A549 (cell line): Measurements from ENCODE around the gene KMT2D. TPM values are rescaled to one million over a fixed set of nuclear protein-coding genes. Genes with fewer than 3 reads are reported as not detected.

ENCODE experiments used
- ATAC-seq, 2 experiments: fragments of 200-7000 bp in 1 of 2; fragments of >200 bp in 1 of 2; cut with Nextera tagmentation in 1 of 2; cut with Tn5 transposase in 1 of 2; 3 replicates each; pipeline versions ENCODE4 v1.8.0 to v1.9.1; 2018 to 2020; ENCODE audit warnings: mild to moderate bottlenecking in 1 of 2, moderate library complexity in 1 of 2
- CTCF ChIA-PET: fragments of 300-600 bp; sonication (Branson Sonifier 250); formaldehyde crosslinking; extraction: SDS; loops from one replicate; lab custom pipeline; 2021; ENCODE audit warnings: antibody characterized with exemption, inconsistent platforms; lab: Yijun Ruan, JAX
- POLR2A ChIA-PET: fragments of 350-600 bp; formaldehyde crosslinking; extraction: SDS; loops from one replicate; lab custom pipeline; 2021; ENCODE audit warnings: antibody characterized with exemption, inconsistent platforms; lab: Yijun Ruan, JAX
- DNase-seq, 2 experiments: peaks; one replicate each; pipeline versions ENCODE4 v3.0.0 to v3.0.0-alpha.2; 2011 to 2016; ENCODE audit warnings: low read depth in 1 of 2, low spot score in 1 of 2
- FAIRE-seq: peaks from 2 replicates; lab custom pipeline; 2011; peaks lifted over from hg19 to GRCh38; lab: Jason Lieb, UNC
- H3K27ac ChIP-seq, 2 experiments: fragments of >200 bp; sonication (Bioruptor Twin); formaldehyde crosslinking; 3 replicates each; pipeline ENCODE4 v1.5.1; 2016 to 2017
- H3K4me1 ChIP-seq: fragments of >200 bp; sonication (Bioruptor Twin); formaldehyde crosslinking; 3 replicates; pipeline ENCODE4 v1.6.1; 2016
- H3K4me2 ChIP-seq: fragments of >200 bp; sonication (Bioruptor Twin); formaldehyde crosslinking; 3 replicates; pipeline ENCODE4 v1.6.1; 2016
- H3K4me3 ChIP-seq: fragments of >200 bp; sonication (Bioruptor Twin); formaldehyde crosslinking; 3 replicates; pipeline ENCODE4 v1.5.1; 2016
- H3K9me3 ChIP-seq: fragments of >200 bp; sonication (Bioruptor Twin); formaldehyde crosslinking; 3 replicates; pipeline ENCODE4 v1.6.1; 2016
- BHLHE40 ChIP-seq: IDR thresholded peaks from 2 replicates; pipeline ENCODE4 v1.6.1; 2012; ENCODE audit warnings: low read depth, low read length, inconsistent platforms
- CBX2 ChIP-seq: fragments of 200-600 bp; sonication (generic); IDR thresholded peaks from 2 replicates; pipeline ENCODE4 v1.6.1; 2016; ENCODE audit warnings: low read depth, mild to moderate bottlenecking, borderline replicate concordance
- CEBPB ChIP-seq, 2 experiments: fragments of >200 bp in 1 of 2; sonication (Bioruptor Twin) in 1 of 2; formaldehyde crosslinking in 1 of 2; IDR thresholded peaks; 2 replicates each; pipeline ENCODE4 v1.6.1; 2012 to 2016
- CHD2 ChIP-seq: fragments of 150-350 bp; IDR thresholded peaks from 2 replicates; pipeline ENCODE4 v1.6.1; 2014; ENCODE audit warnings: low read length; ENCODE audit not compliant: partially characterized antibody
- CHD4 ChIP-seq: fragments of 200-600 bp; sonication (generic); IDR thresholded peaks from 2 replicates; pipeline ENCODE4 v1.6.1; 2016; ENCODE audit warnings: antibody characterized with exemption, mild to moderate bottlenecking, borderline replicate concordance
- EP300 ChIP-seq, 2 experiments: fragments of >200 bp; sonication (Bioruptor Twin); formaldehyde crosslinking; IDR thresholded peaks; 2 replicates in 1 of 2; 3 replicates in 1 of 2; pipeline ENCODE4 v1.6.1; 2016 to 2017
- FOSL2 ChIP-seq, 2 experiments: fragments of 450-650 bp in 1 of 2; fragments of >200 bp in 1 of 2; sonication (Bioruptor Twin) in 1 of 2; formaldehyde crosslinking; IDR thresholded peaks; 2 replicates each; pipeline versions ENCODE4 v1.5.0 to v1.6.1; 2016 to 2020; ENCODE audit warnings: mild to moderate bottlenecking in 1 of 2, moderate library complexity in 1 of 2
- HOXA7 ChIP-seq: fragments of 250-450 bp; sonication (Bioruptor Pico); IDR thresholded peaks from 2 replicates; pipeline ENCODE4 v1.5.0; 2020; ENCODE audit warnings: mild to moderate bottlenecking, moderate library complexity
- HOXB5 ChIP-seq: fragments of 250-450 bp; sonication (Bioruptor Pico); IDR thresholded peaks from 2 replicates; pipeline ENCODE4 v1.5.0; 2020; ENCODE audit warnings: mild to moderate bottlenecking, moderate library complexity
- JUN ChIP-seq, 2 experiments: fragments of >200 bp; sonication (Bioruptor Twin); formaldehyde crosslinking; IDR thresholded peaks; 2 replicates in 1 of 2; 3 replicates in 1 of 2; pipeline ENCODE4 v1.6.1; 2016 to 2017
- NFE2L2 ChIP-seq: fragments of 150-350 bp; conservative IDR thresholded peaks from 2 replicates; pipeline ENCODE4 v1.6.1; 2014; ENCODE audit warnings: low read length
- NPAS2 ChIP-seq: fragments of 250-450 bp; sonication (Bioruptor Pico); IDR thresholded peaks from 2 replicates; pipeline ENCODE4 v1.8.0; 2022; ENCODE audit warnings: mild to moderate bottlenecking, moderate library complexity, borderline replicate concordance
- NR3C1 ChIP-seq: fragments of >200 bp; sonication (Bioruptor Twin); formaldehyde crosslinking; IDR thresholded peaks from 3 replicates; pipeline ENCODE4 v1.6.1; 2017
- RAD21 ChIP-seq, 2 experiments: fragments of >200 bp in 1 of 2; sonication (Bioruptor Twin) in 1 of 2; formaldehyde crosslinking in 1 of 2; IDR thresholded peaks in 1 of 2; conservative IDR thresholded peaks in 1 of 2; 2 replicates in 1 of 2; 3 replicates in 1 of 2; pipeline ENCODE4 v1.6.1; 2012 to 2018; ENCODE audit warnings: inconsistent platforms in 1 of 2
- ZFP36 ChIP-seq: fragments of 450-650 bp; IDR thresholded peaks from 2 replicates; pipeline ENCODE4 v1.6.1; 2014; ENCODE audit warnings: borderline replicate concordance; ENCODE audit not compliant: partially characterized antibody
- WGBS: methylation state at CpG from one replicate; pipeline ENCODE4 v1.1.6; 2017; ENCODE audit errors: missing lambda C conversion rate; 5-methylcytosine and 5-hydroxymethylcytosine counted together
- polyA plus RNA-seq, 4 experiments: library from polyadenylated mRNA; depleted of rRNA in 3 of 4; stranded (reverse); fragments of >200 nt; fragmentation: RNase III in 1 of 4; extraction: RNeasy Plus Mini Kit Qiagen cat#74134 plus additional on column Dnase treatment in 1 of 4; gene quantifications; 2 replicates in 3 of 4; 3 replicates in 1 of 4; pipeline ENCODE4 v1.2.3, GENCODE V29; 2011 to 2017
- TF ChIP-seq, protein P1 (sequence below): fragments of 450-650 bp; IDR thresholded peaks from 2 replicates; pipeline ENCODE4 v1.6.1; 2014; ENCODE audit warnings: antibody characterized with exemption
- TF ChIP-seq, protein P2 (sequence below): fragments of >200 bp; sonication (Bioruptor Twin); formaldehyde crosslinking; IDR thresholded peaks from 3 replicates; pipeline ENCODE4 v1.5.1; 2016
- TF ChIP-seq, protein P3 (sequence below): IDR thresholded peaks from 2 replicates; pipeline ENCODE4 v1.6.1; 2012
- TF ChIP-seq, protein P4 (sequence below): IDR thresholded peaks from 2 replicates; pipeline ENCODE4 v1.6.1; 2012

KMT2D gene
- polyA plus RNA-seq, 2 of the 4 experiments (the other 2 are of a cell fraction): 17.6 to 20.0 TPM

DNA sequence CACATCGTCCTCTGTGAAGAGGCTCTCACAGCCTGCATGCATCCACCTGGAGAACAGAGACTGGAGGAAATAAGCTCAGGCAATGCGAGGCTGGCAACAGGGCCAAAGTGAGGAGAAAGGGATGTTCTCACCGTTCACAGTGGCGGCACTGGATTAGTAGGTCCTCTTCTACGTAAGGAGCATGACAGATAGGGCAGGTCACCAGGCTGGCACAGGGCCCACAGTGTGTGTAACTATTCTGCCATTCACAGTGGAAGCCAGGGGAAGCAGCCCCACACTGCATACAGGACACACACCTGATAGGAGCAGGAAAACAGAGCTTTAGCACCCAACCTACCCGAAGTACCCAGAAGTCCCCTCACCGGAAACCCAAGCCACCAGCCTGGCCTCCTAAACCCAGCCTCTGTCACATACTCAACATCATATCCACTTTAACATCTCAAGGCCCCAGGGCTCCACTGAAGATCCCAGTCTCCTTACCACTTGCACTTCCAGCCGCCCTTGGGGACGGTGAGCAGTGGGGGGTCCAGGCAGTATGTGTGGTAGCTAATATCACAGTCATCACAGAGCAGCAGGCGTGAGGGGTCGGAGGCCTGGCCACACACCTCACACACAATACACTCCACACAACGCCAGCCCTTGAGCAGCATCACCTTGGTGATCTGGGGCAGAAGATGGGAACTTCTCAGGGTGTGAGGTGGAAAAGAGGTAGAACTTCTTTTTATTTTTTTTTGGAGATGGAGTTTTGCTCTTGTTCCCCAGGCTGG, 14.3 kb downstream of the KMT2D start:
- ATAC-seq (no peak), DNase-seq (no peak), FAIRE-seq (no peak)
- POLR2A ChIA-PET: interaction anchor here (0.6 kb wide), 1 partner anchor 22 kb away, joined by 5 read pairs; no protein-coding TSS in a partner anchor
- 91% methylated on average over 12 of the region's 12 CpGs for WGBS
- no peak overlapping the region for H3K4me3 ChIP-seq
- CTCF ChIA-PET: interaction anchor here (0.7 to 2.3 kb wide), 11 partner anchors 16 to 231 kb away, joined by 3 to 8 read pairs (median 3); partner anchors contain the start of gene TUBA1B
- no peak overlapping the region for H3K4me2 ChIP-seq
- peaks cover 15% of the 10 kb centered on the region for H3K4me1 ChIP-seq
- no peak overlapping the region for H3K27ac ChIP-seq
- H3K9me3 ChIP-seq: no peaks in the 10 kb centered on the region
- no peak for TF ChIP-seq NFE2L2
- no peak for TF ChIP-seq EP300 (IDR thresholded peaks at IDR 0.05)
- TF ChIP-seq FOSL2 (IDR thresholded peaks at IDR 0.05): no peak
- TF ChIP-seq FOSL2 (CRISPR knock-in tag; IDR thresholded peaks at IDR 0.05): no peak
- TF ChIP-seq, protein P1, sequence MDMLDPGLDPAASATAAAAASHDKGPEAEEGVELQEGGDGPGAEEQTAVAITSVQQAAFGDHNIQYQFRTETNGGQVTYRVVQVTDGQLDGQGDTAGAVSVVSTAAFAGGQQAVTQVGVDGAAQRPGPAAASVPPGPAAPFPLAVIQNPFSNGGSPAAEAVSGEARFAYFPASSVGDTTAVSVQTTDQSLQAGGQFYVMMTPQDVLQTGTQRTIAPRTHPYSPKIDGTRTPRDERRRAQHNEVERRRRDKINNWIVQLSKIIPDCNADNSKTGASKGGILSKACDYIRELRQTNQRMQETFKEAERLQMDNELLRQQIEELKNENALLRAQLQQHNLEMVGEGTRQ: no peak
- TF ChIP-seq HOXB5 (CRISPR knock-in tag): no peak
- TF ChIP-seq CBX2: no peak
- no peak for TF ChIP-seq BHLHE40

DNA sequence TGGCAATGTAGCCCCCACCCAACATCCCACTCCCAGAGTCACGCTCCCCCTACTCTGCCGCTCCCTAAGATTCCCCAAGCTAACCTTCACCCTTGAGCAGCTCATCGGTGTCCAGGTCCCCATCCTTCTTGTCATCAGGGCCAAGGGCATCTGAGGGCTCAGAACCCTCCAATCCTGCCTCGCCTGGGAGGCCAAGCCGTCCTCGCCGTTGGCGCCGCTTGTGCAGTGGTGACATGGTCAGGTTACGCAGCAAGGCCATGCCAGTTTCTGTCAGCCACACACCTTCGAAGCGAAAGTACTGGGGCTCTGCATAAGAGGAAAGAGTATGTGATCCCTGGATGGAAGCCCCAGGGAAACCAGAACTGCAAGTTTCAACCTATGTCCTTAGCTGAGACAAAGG, 15.9 kb downstream of the KMT2D start:
- Histone ChIP-seq H3K4me3 (no peak overlapping the region), H3K4me2 (no peak overlapping the region), H3K27ac (no peak overlapping the region), H3K4me1 (peaks cover 4% of the 10 kb centered on the region), H3K9me3 (no peaks in the 10 kb centered on the region)
- ATAC-seq: no peak
- WGBS: 96% methylated on average over 12 of the region's 12 CpGs
- ChIA-PET CTCF (interaction anchor here (0.8 to 3.8 kb wide), 13 partner anchors 14 to 57 kb away, joined by 3 to 34 read pairs (median 5); partner anchors contain the start of gene KMT2D), POLR2A (no interaction called here)
- no peak for FAIRE-seq
- no peak for DNase-seq
- no peak for TF ChIP-seq FOSL2 (IDR thresholded peaks at IDR 0.05)
- TF ChIP-seq FOSL2 (CRISPR knock-in tag; IDR thresholded peaks at IDR 0.05): no peak
- TF ChIP-seq NR3C1: no peak

DNA sequence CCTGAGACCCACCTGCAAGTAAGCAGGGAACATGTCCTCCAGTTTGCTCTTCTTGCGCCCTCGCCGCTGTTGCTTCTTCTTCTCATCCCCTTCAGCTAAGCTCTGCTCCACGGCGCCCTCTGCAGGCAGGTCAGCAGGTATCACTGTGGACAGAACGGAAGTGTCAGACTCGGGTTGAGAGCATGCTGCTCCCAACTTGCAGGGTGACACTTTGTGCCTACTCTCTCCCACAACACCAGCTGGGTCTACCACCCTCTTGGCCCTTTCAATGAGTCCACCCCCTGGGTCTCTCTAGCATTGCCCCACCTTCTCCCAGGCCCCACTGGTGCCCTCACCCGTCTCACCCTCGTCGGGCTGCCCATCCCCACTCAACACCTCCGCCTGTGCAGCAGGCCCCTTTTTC, 16.7 kb downstream of the KMT2D start:
- ChIA-PET CTCF (interaction anchor here (0.7 to 3.8 kb wide), 24 partner anchors 9 to 207 kb away, joined by 3 to 34 read pairs (median 5); partner anchors contain the start of gene KMT2D), POLR2A (no interaction called here)
- Histone ChIP-seq H3K27ac (no peak overlapping the region), H3K4me3 (no peak overlapping the region), H3K4me2 (no peak overlapping the region), H3K4me1 (no peaks in the 10 kb centered on the region), H3K9me3 (no peaks in the 10 kb centered on the region)
- peak; percentile 62 to 86; a peak in 5 of 6 replicates for ATAC-seq
- no peak for FAIRE-seq
- WGBS: 69% methylated on average over 11 of the region's 11 CpGs
- DNase-seq: peak; percentile 73 to 74
- TF ChIP-seq, protein P2, sequence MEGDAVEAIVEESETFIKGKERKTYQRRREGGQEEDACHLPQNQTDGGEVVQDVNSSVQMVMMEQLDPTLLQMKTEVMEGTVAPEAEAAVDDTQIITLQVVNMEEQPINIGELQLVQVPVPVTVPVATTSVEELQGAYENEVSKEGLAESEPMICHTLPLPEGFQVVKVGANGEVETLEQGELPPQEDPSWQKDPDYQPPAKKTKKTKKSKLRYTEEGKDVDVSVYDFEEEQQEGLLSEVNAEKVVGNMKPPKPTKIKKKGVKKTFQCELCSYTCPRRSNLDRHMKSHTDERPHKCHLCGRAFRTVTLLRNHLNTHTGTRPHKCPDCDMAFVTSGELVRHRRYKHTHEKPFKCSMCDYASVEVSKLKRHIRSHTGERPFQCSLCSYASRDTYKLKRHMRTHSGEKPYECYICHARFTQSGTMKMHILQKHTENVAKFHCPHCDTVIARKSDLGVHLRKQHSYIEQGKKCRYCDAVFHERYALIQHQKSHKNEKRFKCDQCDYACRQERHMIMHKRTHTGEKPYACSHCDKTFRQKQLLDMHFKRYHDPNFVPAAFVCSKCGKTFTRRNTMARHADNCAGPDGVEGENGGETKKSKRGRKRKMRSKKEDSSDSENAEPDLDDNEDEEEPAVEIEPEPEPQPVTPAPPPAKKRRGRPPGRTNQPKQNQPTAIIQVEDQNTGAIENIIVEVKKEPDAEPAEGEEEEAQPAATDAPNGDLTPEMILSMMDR: peak; percentile 55
- TF ChIP-seq RAD21 (conservative IDR thresholded peaks at IDR 0.05 in 1 of 2, IDR thresholded peaks at IDR 0.05 in 1 of 2): no peak
- TF ChIP-seq, all 56 proteins: peak for 1

DNA sequence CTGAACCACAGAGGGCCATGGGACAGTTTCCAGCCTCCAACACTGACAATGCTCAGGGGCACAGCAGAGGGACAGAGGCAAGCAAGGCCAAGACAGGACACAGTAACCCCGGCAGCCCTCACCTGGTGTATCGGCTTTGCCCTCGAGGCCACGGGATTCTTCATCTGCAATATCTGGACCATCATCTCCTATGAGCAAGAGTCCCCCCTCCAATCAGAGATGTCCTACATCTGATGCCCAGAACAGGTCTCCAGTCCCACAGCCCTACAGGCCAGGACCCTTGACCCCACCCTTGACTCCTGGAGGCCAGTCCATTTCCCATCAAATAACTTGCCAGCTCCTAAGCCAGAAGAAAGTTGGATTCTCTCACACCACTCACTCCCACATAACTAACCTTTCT, 17.4 kb downstream of the KMT2D start:
- CTCF ChIA-PET: interaction anchor here (0.7 to 3.8 kb wide), 19 partner anchors 9 to 206 kb away, joined by 3 to 34 read pairs (median 5); no protein-coding TSS in a partner anchor
- H3K27ac ChIP-seq: no peak overlapping the region
- no peak for ATAC-seq
- TF ChIP-seq CHD2 (no peak), NPAS2 (CRISPR knock-in tag) (no peak), ZFP36 (no peak), CBX2 (no peak), JUN (IDR thresholded peaks at IDR 0.05) (no peak), CEBPB (IDR thresholded peaks at IDR 0.05) (no peak), HOXA7 (CRISPR knock-in tag) (no peak), CHD4 (no peak)
- TF ChIP-seq, protein P3, sequence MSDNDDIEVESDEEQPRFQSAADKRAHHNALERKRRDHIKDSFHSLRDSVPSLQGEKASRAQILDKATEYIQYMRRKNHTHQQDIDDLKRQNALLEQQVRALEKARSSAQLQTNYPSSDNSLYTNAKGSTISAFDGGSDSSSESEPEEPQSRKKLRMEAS: no peak
- TF ChIP-seq, protein P4, sequence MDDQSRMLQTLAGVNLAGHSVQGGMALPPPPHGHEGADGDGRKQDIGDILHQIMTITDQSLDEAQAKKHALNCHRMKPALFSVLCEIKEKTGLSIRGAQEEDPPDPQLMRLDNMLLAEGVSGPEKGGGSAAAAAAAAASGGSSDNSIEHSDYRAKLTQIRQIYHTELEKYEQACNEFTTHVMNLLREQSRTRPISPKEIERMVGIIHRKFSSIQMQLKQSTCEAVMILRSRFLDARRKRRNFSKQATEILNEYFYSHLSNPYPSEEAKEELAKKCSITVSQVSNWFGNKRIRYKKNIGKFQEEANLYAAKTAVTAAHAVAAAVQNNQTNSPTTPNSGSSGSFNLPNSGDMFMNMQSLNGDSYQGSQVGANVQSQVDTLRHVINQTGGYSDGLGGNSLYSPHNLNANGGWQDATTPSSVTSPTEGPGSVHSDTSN: no peak
- TF ChIP-seq, protein P1: no peak
- TF ChIP-seq, protein P2: no peak

More for the DNA sequence above, 17.4 kb downstream of the KMT2D start:
- Histone ChIP-seq H3K4me2 (no peak overlapping the region), H3K9me3 (no peaks in the 10 kb centered on the region), H3K4me1 (no peaks in the 10 kb centered on the region), H3K4me3 (no peak overlapping the region)
- POLR2A ChIA-PET: no interaction called here
- 100% methylated on average over 3 of the region's 4 CpGs for WGBS
- FAIRE-seq: no peak
- DNase-seq: no peak
